Lower leg skin (tissue), 3 donors: Measurements from ENCODE around the gene SHROOM2.

Source experiments
- POLR2A ChIP-seq, 2 donors: fragments of 450-650 bp; IDR thresholded peaks; one replicate each; pipeline ENCODE4 v1.6.1; 2016 to 2017; ENCODE audit warnings: antibody characterized with exemption in 2 of 2, mild to moderate bottlenecking in 1 of 2, moderate library complexity in 1 of 2
- TF ChIP-seq, protein P1 (sequence below), 3 donors: fragments of 450-650 bp; IDR thresholded peaks; one replicate each; pipeline ENCODE4 v1.5.1; 2016; ENCODE audit warnings: antibody characterized with exemption in 3 of 3, mild to moderate bottlenecking in 3 of 3, moderate library complexity in 2 of 3

DNA sequence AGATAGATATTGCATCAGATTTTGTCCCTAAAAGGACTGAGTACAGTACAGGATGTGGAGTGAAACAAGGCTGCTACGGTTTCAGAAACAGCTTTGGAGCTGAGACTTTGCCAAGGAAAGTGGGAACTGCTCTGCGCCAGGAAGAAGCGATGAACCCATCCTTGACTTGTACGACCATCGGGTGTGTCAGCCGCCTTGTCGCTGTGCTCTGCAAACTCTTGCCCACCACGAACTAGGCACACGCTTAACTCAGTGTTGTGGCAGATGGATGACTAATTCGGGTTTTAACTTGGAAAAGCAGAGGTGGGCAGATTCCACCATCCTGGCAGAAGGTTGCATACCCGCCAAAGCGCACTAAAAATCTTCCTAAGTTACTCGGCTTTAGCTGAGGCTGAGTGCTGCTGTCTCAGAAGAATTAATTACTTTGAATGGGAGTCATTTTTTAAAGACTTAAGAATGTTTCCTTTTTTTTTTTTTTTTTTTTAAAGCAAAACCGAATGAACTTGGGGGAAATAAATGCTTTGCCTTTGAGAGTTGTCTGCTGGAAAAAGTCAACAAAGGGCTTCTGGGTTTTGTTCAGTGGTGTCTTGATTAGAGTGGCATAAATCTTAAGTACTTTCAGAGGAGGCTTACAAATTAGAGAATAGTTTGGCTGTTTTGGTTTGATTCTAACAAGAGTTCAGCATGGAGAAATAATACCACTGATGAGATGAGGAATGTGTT, 69.5 kb downstream of the SHROOM2 start:
- TF ChIP-seq, protein P1, sequence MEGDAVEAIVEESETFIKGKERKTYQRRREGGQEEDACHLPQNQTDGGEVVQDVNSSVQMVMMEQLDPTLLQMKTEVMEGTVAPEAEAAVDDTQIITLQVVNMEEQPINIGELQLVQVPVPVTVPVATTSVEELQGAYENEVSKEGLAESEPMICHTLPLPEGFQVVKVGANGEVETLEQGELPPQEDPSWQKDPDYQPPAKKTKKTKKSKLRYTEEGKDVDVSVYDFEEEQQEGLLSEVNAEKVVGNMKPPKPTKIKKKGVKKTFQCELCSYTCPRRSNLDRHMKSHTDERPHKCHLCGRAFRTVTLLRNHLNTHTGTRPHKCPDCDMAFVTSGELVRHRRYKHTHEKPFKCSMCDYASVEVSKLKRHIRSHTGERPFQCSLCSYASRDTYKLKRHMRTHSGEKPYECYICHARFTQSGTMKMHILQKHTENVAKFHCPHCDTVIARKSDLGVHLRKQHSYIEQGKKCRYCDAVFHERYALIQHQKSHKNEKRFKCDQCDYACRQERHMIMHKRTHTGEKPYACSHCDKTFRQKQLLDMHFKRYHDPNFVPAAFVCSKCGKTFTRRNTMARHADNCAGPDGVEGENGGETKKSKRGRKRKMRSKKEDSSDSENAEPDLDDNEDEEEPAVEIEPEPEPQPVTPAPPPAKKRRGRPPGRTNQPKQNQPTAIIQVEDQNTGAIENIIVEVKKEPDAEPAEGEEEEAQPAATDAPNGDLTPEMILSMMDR (IDR thresholded peaks at IDR 0.05): no peak
- TF ChIP-seq POLR2A (IDR thresholded peaks at IDR 0.05): no peak
